Loucy (cell line): ENCODE measurements around the gene HS3ST3A1.

ENCODE experiments used
- H2AFZ ChIP-seq: fragments of 200-600 bp; sonication (generic); 2 replicates; pipeline ENCODE4 v1.6.0; 2016; ENCODE audit warnings: antibody characterized with exemption, mild to moderate bottlenecking, low read length, moderate library complexity
- H3F3A ChIP-seq: fragments of 200-600 bp; 2 replicates; pipeline ENCODE4 v1.6.0; 2016; ENCODE audit warnings: antibody characterized with exemption, low read depth, mild to moderate bottlenecking
- H3K27me3 ChIP-seq: fragments of 200-600 bp; sonication (generic); 2 replicates; pipeline ENCODE4 v1.6.1; 2014; ENCODE audit warnings: low read length, mild to moderate bottlenecking; ENCODE audit not compliant: insufficient read depth, poor library complexity, severe bottlenecking
- H3K36me3 ChIP-seq: fragments of 200-600 bp; sonication (generic); 2 replicates; pipeline ENCODE4 v1.6.1; 2016; ENCODE audit warnings: low read length; ENCODE audit not compliant: insufficient read depth
- H3K4me1 ChIP-seq: fragments of 200-600 bp; sonication (generic); 2 replicates; pipeline ENCODE4 v1.5.1; 2014; ENCODE audit warnings: low read length, mild to moderate bottlenecking; ENCODE audit not compliant: insufficient read depth, poor library complexity, severe bottlenecking
- H3K4me2 ChIP-seq: fragments of 200-600 bp; sonication (generic); 2 replicates; pipeline ENCODE4 v1.6.0; 2014; ENCODE audit warnings: antibody characterized with exemption, low read length, low read depth, mild to moderate bottlenecking; ENCODE audit not compliant: poor library complexity, severe bottlenecking
- H3K4me3 ChIP-seq: fragments of 200-600 bp; sonication (generic); 2 replicates; pipeline ENCODE4 v1.5.1; 2014; ENCODE audit warnings: low read length, mild to moderate bottlenecking, mixed read lengths; ENCODE audit not compliant: poor library complexity, severe bottlenecking
- H3K79me2 ChIP-seq: fragments of 200-600 bp; sonication (generic); 2 replicates; pipeline ENCODE4 v1.6.1; 2014; ENCODE audit warnings: low read length; ENCODE audit not compliant: insufficient read depth
- H3K9ac ChIP-seq: fragments of 200-600 bp; sonication (generic); 2 replicates; pipeline ENCODE4 v1.6.0; 2014; ENCODE audit warnings: mild to moderate bottlenecking, low read depth, low read length, moderate library complexity; ENCODE audit not compliant: poor library complexity, severe bottlenecking
- H3K9me2 ChIP-seq: fragments of 200-600 bp; sonication (generic); replicated peaks from 2 replicates; pipeline ENCODE4 v1.6.1; 2016; ENCODE audit warnings: low read depth, low read length, mixed read lengths
- H3K9me3 ChIP-seq: fragments of 200-600 bp; sonication (generic); 2 replicates; pipeline ENCODE4 v1.6.1; 2014; ENCODE audit warnings: mild to moderate bottlenecking, antibody characterized with exemption, low read length, low read depth; ENCODE audit not compliant: insufficient read depth
- H4K20me1 ChIP-seq: fragments of 200-600 bp; sonication (generic); 2 replicates; pipeline ENCODE4 v1.6.0; 2014; ENCODE audit warnings: antibody characterized with exemption, low read length, mild to moderate bottlenecking; ENCODE audit not compliant: insufficient read depth, poor library complexity, severe bottlenecking
- CTCF ChIP-seq: fragments of 200-600 bp; sonication (generic); conservative IDR thresholded peaks from 2 replicates; pipeline ENCODE4 v1.5.1; 2014; ENCODE audit warnings: mild to moderate bottlenecking, antibody characterized with exemption, low read length
- EZH2phosphoT487 ChIP-seq: fragments of 200-600 bp; IDR thresholded peaks from 2 replicates; pipeline ENCODE4 v1.6.1; 2018; ENCODE audit warnings: antibody characterized with exemption, mild to moderate bottlenecking, moderate library complexity, borderline replicate concordance

The HS3ST3A1 gene

DNA sequence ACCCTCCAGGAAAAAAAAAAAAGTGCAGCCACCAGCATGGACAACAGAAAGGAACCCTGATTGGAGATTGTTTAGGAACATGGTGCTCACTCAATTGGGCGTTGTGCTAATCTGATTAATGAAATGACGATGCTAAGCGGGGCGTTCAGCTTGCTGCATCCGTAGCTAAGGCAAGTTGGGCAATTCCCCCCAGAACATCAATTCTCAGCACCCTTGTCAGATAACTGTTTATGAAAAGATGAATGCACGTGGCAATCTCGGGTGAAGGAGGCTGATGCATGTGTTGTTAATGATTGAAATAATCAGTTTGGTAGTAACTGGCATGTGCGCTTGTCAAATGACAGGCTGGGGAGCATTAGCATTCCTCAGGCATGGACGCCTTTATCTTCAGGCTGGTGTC, 57.0 kb downstream of the HS3ST3A1 start:
- Histone ChIP-seq H3K4me3 (no peak overlapping the region), H3K4me2 (no peak overlapping the region), H3F3A (no peaks in the 10 kb centered on the region)

GRCh38 chr17:13544292-13544691, 57.4 kb downstream of the HS3ST3A1 start:
- Histone ChIP-seq H4K20me1 (no peaks in the 10 kb centered on the region), H3K9me2 (no peaks in the 10 kb centered on the region), H3K4me3 (no peak overlapping the region), H3K9ac (no peak overlapping the region), H3K4me2 (no peak overlapping the region), H3K4me1 (no peaks in the 10 kb centered on the region), H2AFZ (no peak overlapping the region), H3K9me3 (no peaks in the 10 kb centered on the region), H3K79me2 (no peaks in the 10 kb centered on the region), H3K27me3 (no peaks in the 10 kb centered on the region), H3F3A (no peaks in the 10 kb centered on the region), H3K36me3 (no peaks in the 10 kb centered on the region)
- TF ChIP-seq EZH2phosphoT487 (no peak), CTCF (no peak)

More for the DNA sequence above, 57.0 kb downstream of the HS3ST3A1 start:
- H3K79me2 ChIP-seq: no peaks in the 10 kb centered on the region
- H3K9me2 ChIP-seq: no peaks in the 10 kb centered on the region
- no peak overlapping the region for H2AFZ ChIP-seq
- H3K27me3 ChIP-seq: no peaks in the 10 kb centered on the region
- H3K9me3 ChIP-seq: no peaks in the 10 kb centered on the region
- H4K20me1 ChIP-seq: no peaks in the 10 kb centered on the region
- H3K4me1 ChIP-seq: no peaks in the 10 kb centered on the region
- H3K9ac ChIP-seq: no peak overlapping the region
- TF ChIP-seq EZH2phosphoT487 (no peak), CTCF (no peak)
- H3K36me3 ChIP-seq: no peaks in the 10 kb centered on the region

- TF ChIP-seq CTCF (no peak), EZH2phosphoT487 (no peak)
- Histone ChIP-seq H3K79me2 (no peaks in the 10 kb centered on the region), H3K4me1 (no peaks in the 10 kb centered on the region), H3K4me3 (no peak overlapping the region), H3K9me2 (no peaks in the 10 kb centered on the region), H3K9me3 (no peaks in the 10 kb centered on the region), H3K36me3 (no peaks in the 10 kb centered on the region), H4K20me1 (no peaks in the 10 kb centered on the region), H3K27me3 (no peaks in the 10 kb centered on the region), H3K9ac (no peak overlapping the region), H3F3A (no peaks in the 10 kb centered on the region), H3K4me2 (no peak overlapping the region), H2AFZ (no peak overlapping the region)
Measured at GRCh38 chr17:13542636-13543035, 59.1 kb downstream of the HS3ST3A1 start.
